GM18858 (cell line): Measurements from ENCODE around the gene CD164L2.
A peak's percentile ranks its signal among the peaks of the same experiment; 100 is the strongest.

Source experiments
- ATAC-seq: cut with Tn5 transposase; IDR thresholded peaks from one replicate; pipeline ENCODE4 v1.9.1; 2021; ENCODE audit not compliant: unreplicated experiment

The CD164L2 gene

GRCh38 chr1:27349784-27350662 is 33.1 kb downstream of the CD164L2 start:
- ATAC-seq: no peak

GRCh38 chr1:27348861-27349783 is 34.0 kb downstream of the CD164L2 start:
- no peak for ATAC-seq

GRCh38 chr1:27346991-27347624 is 36.0 kb downstream of the CD164L2 start:
- no peak for ATAC-seq

- no peak for ATAC-seq
Measured at GRCh38 chr1:27346357-27346756, 36.8 kb downstream of the CD164L2 start.

- ATAC-seq: no peak
Measured at GRCh38 chr1:27345272-27345671, 37.9 kb downstream of the CD164L2 start.

- no peak for ATAC-seq
Measured at GRCh38 chr1:27343639-27344025, 39.5 kb downstream of the CD164L2 start.

- no peak for ATAC-seq
Measured at GRCh38 chr1:27342778-27343638, 40.1 kb downstream of the CD164L2 start.

- no peak for ATAC-seq
Measured at GRCh38 chr1:27342391-27342777, 40.7 kb downstream of the CD164L2 start.

GRCh38 chr1:27341525-27342252 is 41.4 kb downstream of the CD164L2 start, which contains the start of gene SYTL1:
Gene SYTL1 (plus strand): TSS chr1:27342022. CDS start chr1:27345335, 3,313 bp downstream.
- ATAC-seq: peak; percentile 48

- no peak for ATAC-seq
Measured at GRCh38 chr1:27339213-27339612, 43.9 kb downstream of the CD164L2 start.

GRCh38 chr1:27338751-27339150 is 44.4 kb downstream of the CD164L2 start:
- no peak for ATAC-seq

- ATAC-seq: no peak
Measured at GRCh38 chr1:27336756-27337155, 46.4 kb downstream of the CD164L2 start.

- ATAC-seq: no peak
Measured at GRCh38 chr1:27335506-27336422, 47.4 kb downstream of the CD164L2 start.

- no peak for ATAC-seq
Measured at GRCh38 chr1:27333717-27334279, 49.3 kb downstream of the CD164L2 start.

GRCh38 chr1:27332536-27333281 is 50.4 kb downstream of the CD164L2 start:
- no peak for ATAC-seq

- ATAC-seq: no peak
Measured at GRCh38 chr1:27331922-27332321, 51.2 kb downstream of the CD164L2 start.

- no peak for ATAC-seq
Measured at GRCh38 chr1:27331426-27331825, 51.7 kb downstream of the CD164L2 start.

GRCh38 chr1:27330786-27331185 is 52.3 kb downstream of the CD164L2 start:
- ATAC-seq: no peak
